CD4-positive, alpha-beta T cell treated with Interferon alpha-2 for 1 hour (primary cell): ENCODE data around the gene ATP1A4.

Source experiments
- DNase-seq, 2 donors: peaks; one replicate each; pipeline ENCODE4 v3.0.0-alpha.2; 2020 to 2022

ATP1A4 gene

GRCh38 chr1:160148121-160148520 is 3.3 kb upstream of the ATP1A4 start:
- DNase-seq: no peak

- DNase-seq: no peak
Measured at GRCh38 chr1:160149233-160149632, 2.2 kb upstream of the ATP1A4 start.

GRCh38 chr1:160149716-160150115 is 1.7 kb upstream of the ATP1A4 start:
- no peak for DNase-seq

- no peak for DNase-seq
Measured at GRCh38 chr1:160154790-160155189, 3.4 kb downstream of the ATP1A4 start.

GRCh38 chr1:160156361-160156760 is 5.0 kb downstream of the ATP1A4 start:
- DNase-seq: no peak

GRCh38 chr1:160157174-160157573 is 5.8 kb downstream of the ATP1A4 start:
- DNase-seq: no peak

GRCh38 chr1:160158031-160158430 is 6.6 kb downstream of the ATP1A4 start:
- DNase-seq: no peak

- DNase-seq: no peak
Measured at GRCh38 chr1:160158534-160158933, 7.1 kb downstream of the ATP1A4 start.

- DNase-seq: no peak
Measured at GRCh38 chr1:160159846-160160245, 8.4 kb downstream of the ATP1A4 start.

GRCh38 chr1:160161965-160162705 is 10.7 kb downstream of the ATP1A4 start:
- DNase-seq: no peak

GRCh38 chr1:160162931-160163330 is 11.5 kb downstream of the ATP1A4 start:
- no peak for DNase-seq

GRCh38 chr1:160163615-160164014 is 12.2 kb downstream of the ATP1A4 start:
- DNase-seq: no peak

GRCh38 chr1:160164121-160164520 is 12.7 kb downstream of the ATP1A4 start:
- no peak for DNase-seq

GRCh38 chr1:160166166-160166868 is 14.9 kb downstream of the ATP1A4 start:
- DNase-seq: no peak

- no peak for DNase-seq
Measured at GRCh38 chr1:160167056-160167455, 15.7 kb downstream of the ATP1A4 start.

- no peak for DNase-seq
Measured at GRCh38 chr1:160167580-160167979, 16.2 kb downstream of the ATP1A4 start.

GRCh38 chr1:160168016-160168415 is 16.6 kb downstream of the ATP1A4 start:
- no peak for DNase-seq

- DNase-seq: no peak
Measured at GRCh38 chr1:160168609-160169369, 17.4 kb downstream of the ATP1A4 start.

- no peak for DNase-seq
Measured at GRCh38 chr1:160169553-160170399, 18.4 kb downstream of the ATP1A4 start.

- no peak for DNase-seq
Measured at GRCh38 chr1:160171354-160171753, 20.0 kb downstream of the ATP1A4 start.

GRCh38 chr1:160171980-160172379 is 20.6 kb downstream of the ATP1A4 start:
- no peak for DNase-seq

- no peak for DNase-seq
Measured at GRCh38 chr1:160177231-160177630, 25.8 kb downstream of the ATP1A4 start.

- DNase-seq: no peak
Measured at GRCh38 chr1:160177667-160178066, 26.3 kb downstream of the ATP1A4 start.
